Measurements from ENCODE around the gene SLC12A8. TPM values are rescaled to one million over a fixed set of nuclear protein-coding genes. Genes with fewer than 3 reads are reported as not detected.

The SLC12A8 gene
- polyA plus RNA-seq, 1 experiment: 8.4 TPM

DNA sequence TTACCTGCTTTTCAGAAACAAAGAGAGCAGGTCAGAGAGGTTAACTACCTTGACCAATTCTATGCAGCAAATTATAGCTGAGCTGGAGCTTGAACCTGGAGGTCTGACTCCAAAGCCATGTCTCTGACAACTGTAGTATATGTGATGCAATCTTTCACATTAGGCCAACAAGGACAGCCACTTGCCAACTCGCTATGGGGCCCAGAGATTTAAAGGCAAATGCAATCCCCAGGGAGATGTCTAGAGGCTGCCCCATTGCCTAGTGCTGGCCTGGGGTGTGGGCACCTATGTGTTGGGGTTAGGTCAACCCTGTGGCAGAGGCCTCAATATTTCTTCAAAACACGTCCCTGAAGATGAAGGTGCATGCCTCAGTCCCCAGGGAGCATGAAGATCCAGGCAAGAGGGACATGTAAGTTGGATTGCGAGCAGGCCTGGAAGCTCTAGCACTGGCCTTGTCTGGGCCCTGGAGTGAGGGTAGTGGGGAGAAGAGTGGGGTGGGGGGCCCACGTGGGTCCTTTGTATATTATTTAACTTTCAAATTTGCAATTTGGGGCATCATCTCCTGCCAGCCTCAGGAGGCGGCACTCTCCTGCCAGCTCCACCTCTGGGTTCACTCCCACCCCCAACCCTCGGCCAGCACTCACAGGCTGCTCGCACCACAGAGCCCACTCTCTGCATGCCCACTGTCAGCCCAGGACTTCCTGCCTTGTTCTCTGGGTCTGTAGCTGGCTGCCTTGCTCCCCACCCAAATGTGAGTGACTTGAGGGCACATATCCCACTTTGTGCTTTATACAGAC, 64.3 kb downstream of the SLC12A8 start:
- H3K36me3 ChIP-seq (ENCODE audit: control insufficient read depth, insufficient read depth, low read length): no peaks in the 10 kb centered on the region
- no peaks in the 10 kb centered on the region for H3K27me3 ChIP-seq (ENCODE audit: control insufficient read depth, insufficient read depth, low read length)
- H3K4me3 ChIP-seq (ENCODE audit: low read depth, low read length): no peak overlapping the region
- POLR2A ChIA-PET: no interaction called here
- CTCF ChIA-PET: interaction anchor here (1.0 kb wide), 1 partner anchor 9 kb away, joined by 4 read pairs; no protein-coding TSS in a partner anchor
- no peak for TF ChIP-seq CTCF (IDR thresholded peaks at IDR 0.05; ENCODE audit: insufficient read depth, low read depth, low read length)
- no peak for DNase-seq (ENCODE audit: low read depth)

DNA sequence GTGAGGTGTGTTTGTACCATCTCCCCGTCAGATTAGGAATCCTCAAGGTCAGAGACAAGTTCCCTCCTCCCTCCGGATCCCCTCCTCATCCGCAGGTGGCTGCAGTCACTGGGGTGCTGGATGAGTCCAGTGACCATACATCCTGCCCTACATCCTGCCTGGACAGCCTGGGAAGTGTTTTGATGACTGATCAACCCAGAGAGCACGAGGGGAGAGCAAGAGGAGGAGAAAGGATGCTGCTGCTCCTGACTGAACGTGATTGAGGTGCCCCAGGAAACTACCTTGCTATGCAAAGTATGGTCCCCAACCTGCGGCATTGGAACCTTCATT, 65.1 kb downstream of the SLC12A8 start:
- no peak for TF ChIP-seq CTCF (IDR thresholded peaks at IDR 0.05; ENCODE audit: insufficient read depth, low read depth, low read length)
- ChIA-PET POLR2A (no interaction called here), CTCF (no interaction called here)
- H3K4me3 ChIP-seq (ENCODE audit: low read depth, low read length): no peak overlapping the region
- H3K27me3 ChIP-seq (ENCODE audit: control insufficient read depth, insufficient read depth, low read length): no peaks in the 10 kb centered on the region
- H3K36me3 ChIP-seq (ENCODE audit: control insufficient read depth, insufficient read depth, low read length): no peaks in the 10 kb centered on the region
- no peak for DNase-seq (ENCODE audit: low read depth)

DNA sequence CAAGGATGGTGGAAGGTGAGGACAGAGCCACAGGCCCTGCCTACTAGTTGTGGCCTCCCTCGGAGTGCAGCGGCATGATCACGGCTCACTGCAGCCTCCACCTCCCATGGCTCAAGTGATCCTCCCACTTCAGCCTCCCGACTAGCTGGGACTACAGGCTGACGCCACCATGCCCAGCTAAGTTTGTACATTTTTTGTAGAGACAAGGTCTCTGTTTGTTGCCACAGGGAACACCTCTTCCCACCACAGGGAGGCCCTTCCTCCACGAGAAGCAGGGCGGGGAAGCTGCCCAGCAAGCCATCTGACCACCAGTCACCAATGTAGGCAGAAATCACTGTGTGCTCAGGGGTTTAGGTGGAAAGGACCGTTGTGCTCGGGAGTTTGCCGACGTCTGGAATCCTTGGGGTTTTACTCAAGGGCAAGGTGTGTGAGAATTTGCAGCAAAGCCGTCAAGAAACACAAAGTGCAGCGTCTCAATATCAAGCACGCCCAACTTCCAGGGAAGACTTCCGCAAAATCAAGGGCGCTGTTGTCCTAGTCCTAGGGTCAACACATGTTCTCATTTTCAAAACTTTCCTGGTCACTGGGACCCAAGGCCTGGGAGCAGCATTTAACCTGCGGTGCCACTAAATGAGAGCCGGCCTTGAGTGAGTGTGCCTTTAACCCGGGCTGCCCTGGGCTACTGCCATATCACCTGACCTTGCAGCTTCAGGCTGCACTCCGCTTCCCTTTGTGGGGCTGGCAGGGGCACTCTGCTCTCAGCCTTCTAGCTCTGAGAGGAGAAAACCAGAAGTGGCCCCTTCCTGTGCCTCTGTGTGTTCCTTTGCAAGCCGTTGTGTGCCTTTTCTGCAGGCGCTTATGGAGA, 65.7 kb downstream of the SLC12A8 start:
- TF ChIP-seq CTCF (IDR thresholded peaks at IDR 0.05; ENCODE audit: insufficient read depth, low read depth, low read length): no peak
- Histone ChIP-seq H3K27me3 (ENCODE audit: control insufficient read depth, insufficient read depth, low read length) (no peaks in the 10 kb centered on the region), H3K4me3 (ENCODE audit: low read depth, low read length) (no peak overlapping the region), H3K36me3 (ENCODE audit: control insufficient read depth, insufficient read depth, low read length) (no peaks in the 10 kb centered on the region)
- ChIA-PET CTCF (no interaction called here), POLR2A (no interaction called here)
- DNase-seq (ENCODE audit: low read depth): no peak

- ChIA-PET CTCF (no interaction called here), POLR2A (no interaction called here)
- no peak for DNase-seq (ENCODE audit: low read depth)
- Histone ChIP-seq H3K4me3 (ENCODE audit: low read depth, low read length) (no peak overlapping the region), H3K27me3 (ENCODE audit: control insufficient read depth, insufficient read depth, low read length) (no peaks in the 10 kb centered on the region), H3K36me3 (ENCODE audit: control insufficient read depth, insufficient read depth, low read length) (no peaks in the 10 kb centered on the region)
- TF ChIP-seq CTCF (IDR thresholded peaks at IDR 0.05; ENCODE audit: insufficient read depth, low read depth, low read length): no peak
These were observed 66.6 kb downstream of the SLC12A8 start for GRCh38 chr3:125145751-125146475.

All from BJ (cell line).